EH (cell line): ENCODE measurements around the gene SRCAP.
"Not testable (repeated sequence)": the region's sequence is repeated elsewhere in the genome, so short reads cannot be mapped to it uniquely, and the experiment has no call there.

ENCODE experiments used
- DNase-seq: peaks from one replicate; pipeline ENCODE4 v3.0.0-alpha.2; 2015; ENCODE audit warnings: low read depth

The SRCAP gene

DNA sequence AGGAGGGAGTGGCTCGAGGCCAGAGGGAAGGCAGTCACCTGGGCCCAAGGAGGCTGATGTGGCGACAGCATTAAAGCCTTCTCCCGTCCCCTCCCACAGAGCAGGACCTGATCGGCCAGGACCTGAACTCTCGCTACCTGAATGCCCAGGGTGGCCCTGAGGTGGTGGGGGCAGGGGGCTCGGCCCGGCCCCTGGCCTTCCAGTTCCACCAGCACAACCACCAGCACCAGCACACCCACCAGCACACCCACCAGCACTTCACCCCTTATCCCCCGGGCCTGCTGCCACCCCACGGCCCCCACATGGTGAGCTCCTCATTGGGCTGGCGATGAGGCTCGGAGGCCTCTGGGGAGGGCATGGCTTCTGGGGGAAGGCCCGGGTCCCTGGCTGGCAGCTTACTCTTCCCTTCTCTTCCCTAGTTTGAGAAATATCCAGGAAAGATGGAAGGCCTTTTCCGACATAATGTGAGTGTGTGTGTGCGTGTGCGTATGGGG lies 34.3 kb upstream of the SRCAP start:
- no peak for DNase-seq

DNA sequence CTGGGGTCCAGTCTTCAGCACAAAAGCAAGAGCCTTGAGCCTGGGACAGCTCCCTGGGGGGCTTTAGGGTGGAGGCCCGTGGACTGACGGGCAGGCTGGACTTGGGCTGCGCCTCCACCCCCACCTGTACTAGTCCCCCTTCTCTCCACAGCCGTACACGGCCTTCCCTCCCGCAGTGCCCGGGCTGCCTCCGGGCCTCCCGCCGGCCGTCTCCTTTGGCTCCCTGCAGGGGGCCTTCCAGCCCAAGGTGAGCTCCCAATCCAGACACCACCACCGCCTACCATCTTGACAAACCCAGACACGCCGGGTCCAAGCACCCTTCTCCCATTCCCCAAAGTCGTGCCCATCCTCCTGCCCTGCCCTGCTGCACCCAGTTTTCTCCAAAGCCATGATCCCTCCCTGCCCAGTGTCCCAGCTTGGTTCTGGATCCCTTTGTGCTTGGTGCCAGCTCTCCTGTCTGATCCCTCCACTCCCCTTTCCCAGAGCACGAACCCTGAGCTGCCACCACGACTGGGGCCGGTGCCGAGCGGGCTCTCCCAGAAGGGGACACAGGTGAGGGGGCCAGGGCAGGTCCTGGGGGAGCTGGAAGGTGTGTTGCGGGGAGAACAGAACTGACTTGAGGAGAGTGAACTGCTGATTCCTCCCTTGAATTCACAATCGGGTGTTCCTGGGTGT lies 33.7 kb upstream of the SRCAP start:
- no peak for DNase-seq

DNA sequence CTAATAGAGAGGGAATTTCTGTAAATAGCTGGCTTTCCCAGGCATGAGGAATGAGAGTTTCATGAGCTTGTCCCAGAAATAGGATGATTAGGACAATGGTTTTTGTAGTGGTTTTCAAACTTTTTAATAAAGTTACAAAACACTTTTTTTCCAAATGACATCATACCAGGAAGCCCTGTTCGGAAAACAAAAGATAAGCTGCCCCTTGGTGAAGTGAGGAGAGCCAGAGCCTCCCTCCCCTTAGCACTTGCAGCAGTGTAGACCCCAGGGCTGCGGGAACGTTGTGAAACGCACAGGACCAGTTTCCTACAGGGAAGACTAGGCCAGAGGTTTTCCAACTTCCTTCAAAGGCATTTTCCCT lies 33.2 kb upstream of the SRCAP start:
- DNase-seq, result no peak

DNA sequence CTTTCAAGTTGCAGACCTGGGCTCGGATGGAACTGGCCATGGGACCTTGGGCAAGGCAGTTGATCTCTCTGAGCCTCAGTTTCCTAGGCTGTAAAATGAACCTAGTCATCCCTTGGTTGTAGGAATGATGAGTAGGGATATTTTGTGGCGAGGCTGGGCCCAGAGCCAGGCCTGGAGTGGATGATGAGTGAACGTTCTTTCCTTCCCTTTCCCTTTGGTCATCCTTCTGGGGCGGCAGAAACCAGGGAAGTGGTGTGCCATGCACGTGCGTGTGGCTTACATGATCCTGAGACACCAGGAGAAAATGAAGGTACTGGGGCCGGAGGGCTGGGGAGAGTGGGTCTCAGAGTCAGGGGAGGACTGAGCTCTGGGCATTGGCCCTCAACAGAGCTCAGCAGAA lies 32.3 kb upstream of the SRCAP start:
- peak; percentile 11 for DNase-seq

DNA sequence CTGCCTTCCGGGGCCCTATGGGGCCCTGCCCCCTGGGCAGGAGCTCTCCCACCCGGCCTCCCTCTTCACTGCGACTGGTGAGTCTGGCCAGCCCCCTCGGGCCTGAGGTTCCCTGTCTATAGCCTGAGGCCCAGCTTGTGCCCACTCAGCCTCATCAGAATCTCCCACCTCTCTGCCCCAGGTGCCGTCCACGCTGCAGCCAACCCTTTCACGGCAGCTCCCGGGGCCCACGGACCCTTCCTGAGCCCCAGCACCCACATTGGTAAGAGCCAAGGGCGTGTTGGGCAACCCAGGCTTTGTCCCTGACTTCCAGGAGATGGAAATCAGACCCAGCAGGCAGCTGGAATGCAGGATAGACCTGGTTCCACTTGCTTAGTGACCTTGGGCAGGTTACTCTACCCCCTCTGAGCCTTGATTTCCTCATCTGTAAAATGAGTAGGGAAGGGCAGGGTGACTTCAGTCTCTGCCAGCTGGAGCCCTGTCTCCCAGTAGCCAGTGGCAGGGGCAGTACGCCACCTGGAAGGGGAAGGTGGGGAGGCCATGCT lies 31.5 kb upstream of the SRCAP start:
- no peak for DNase-seq

DNA sequence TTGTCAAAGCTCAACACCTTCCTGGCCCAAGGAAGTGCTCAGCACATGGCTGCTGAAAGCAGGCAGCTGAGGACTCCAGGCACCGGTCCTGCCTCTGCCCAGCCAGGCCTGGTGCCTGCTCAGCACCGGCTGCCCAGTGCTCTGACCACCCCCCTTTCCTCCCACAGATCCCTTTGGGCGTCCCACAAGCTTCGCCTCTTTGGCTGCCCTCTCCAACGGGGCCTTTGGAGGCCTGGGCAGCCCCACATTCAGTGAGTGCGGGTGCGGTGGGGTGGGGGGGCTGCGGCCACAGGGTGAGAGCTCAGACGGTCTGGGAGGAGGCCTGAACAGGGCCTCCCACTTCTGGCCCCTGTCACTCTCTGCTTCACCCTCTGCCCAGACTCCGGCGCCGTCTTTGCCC lies 30.6 kb upstream of the SRCAP start:
- DNase-seq, result no peak

DNA sequence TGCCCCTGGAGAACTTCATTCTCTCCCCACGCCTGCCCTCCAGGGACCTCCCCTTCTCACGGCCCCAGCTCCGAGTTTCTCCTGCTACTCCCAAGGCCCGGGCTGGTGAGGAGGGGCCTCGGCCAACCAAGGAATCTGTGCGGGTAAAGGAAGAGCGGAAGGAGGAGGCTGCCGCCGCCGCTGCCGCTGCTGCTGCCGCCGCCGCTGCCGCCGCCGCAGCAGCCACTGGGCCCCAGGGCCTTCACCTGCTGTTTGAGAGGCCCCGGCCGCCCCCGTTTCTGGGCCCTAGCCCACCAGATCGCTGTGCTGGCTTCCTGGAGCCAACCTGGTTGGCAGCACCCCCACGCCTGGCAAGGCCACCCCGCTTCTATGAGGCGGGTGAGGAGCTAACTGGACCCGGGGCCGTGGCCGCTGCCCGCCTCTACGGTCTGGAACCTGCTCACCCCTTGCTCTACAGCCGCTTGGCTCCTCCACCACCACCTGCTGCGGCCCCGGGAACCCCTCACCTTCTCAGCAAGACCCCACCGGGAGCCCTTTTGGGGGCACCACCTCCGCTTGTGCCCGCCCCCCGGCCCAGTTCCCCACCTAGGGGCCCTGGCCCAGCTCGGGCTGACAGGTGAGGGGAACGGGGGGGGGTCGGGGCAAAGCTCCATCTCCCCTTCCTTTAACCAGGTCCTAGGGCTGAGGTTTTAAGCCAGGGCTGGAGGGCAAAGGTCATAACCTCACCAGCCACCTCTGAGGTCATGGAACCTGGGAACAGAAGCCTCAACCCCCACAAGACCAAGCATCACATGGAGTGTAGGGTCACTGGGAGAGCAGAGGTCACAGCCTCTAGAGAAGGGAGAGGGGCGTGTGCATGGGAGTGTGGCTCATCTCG lies 29.7 kb upstream of the SRCAP start:
- no peak for DNase-seq

DNA sequence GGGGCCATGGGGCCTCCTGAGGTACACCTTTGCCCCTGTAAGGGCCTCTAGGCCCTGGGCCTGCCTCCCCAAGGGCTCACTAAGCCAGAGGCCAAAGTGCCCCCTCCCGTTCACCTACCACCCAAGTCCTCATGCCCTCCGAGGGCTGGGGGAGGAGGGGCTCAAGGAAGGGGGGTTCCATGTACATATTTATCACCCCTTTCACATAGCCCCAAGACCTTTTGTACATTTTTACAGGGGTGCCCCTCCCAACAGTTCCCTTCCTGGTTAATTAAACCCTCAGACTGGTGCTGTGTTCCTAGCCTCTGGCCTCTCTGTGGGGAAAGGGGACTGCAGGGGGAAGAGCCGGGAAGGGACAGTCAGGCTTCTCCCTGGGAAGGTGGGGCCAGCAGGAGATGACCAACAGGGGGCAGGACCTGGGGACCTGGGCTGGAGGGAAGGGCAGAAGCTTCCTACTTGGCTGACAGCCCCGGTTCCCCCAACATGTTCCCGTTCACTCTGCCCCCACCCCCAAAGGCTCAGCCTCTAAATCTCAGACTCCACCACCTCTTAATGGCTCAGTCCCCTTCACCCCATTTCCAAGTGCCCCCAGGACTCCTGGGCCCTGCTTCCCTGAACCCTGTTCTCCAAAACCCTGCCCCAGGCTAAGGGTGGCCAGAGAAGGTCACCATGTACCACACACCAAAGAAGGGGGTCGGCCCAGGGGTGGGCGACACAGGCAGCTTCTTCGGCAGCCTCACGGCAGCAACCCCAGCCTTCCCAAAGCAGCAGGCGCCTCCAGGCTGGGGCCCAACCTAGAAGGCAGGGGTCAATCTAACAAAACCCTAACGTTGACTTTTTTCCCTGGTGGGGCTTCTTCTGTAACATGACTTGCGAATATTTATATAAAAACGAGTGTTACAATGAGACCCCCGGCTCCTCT lies 28.8 kb upstream of the SRCAP start:
- DNase-seq, result no peak

DNA sequence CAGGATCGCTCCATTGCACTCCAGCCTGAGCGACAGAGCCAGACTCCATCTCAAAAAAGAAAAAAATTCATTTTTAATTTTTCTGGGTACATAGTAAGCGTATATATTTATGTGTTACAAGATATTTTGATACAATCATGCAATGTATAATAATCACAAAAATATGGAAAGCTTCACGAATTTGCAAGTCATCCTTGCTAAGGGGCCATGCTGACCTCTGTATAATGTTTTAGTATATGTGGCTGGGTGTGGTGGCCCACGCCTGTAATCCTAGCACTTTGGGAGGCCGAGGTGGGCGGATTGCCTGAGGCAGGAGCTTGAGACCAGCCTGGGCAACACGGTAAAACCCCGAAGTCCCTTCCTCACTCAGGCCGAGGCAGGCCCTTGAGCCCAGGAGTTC lies 23.8 kb upstream of the SRCAP start:
- no peak for DNase-seq

DNA sequence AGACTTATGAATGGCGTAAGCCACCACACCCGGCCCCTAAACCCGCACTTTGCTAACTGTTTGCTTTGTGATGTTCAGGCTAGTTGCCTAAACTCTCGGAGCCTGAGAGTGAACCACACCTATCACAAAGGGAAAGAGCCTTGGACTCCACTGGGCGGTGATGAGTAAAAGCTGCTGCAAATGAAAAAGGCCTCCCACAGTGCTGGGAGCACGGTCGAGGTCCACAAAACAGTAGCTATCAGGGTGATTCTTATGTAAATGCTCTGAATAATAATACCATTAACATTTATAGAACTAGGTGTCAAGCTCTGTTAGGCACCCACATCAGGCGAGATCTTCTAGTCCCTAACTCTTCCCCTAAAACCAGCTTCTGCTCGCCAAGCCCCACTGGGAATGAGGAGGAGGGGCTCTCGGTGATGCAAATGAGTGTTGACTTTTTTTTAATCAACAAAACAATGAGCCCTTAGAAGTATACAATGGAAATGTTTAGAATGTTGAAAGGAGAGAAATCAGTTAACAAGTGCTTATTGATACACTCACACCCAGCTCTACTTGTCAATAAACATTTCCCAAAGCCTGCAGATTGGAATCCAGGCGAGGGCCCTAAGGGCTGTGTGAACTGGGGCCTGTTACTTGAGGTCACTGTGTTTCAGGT lies 20.9 kb upstream of the SRCAP start:
- no peak for DNase-seq

DNA sequence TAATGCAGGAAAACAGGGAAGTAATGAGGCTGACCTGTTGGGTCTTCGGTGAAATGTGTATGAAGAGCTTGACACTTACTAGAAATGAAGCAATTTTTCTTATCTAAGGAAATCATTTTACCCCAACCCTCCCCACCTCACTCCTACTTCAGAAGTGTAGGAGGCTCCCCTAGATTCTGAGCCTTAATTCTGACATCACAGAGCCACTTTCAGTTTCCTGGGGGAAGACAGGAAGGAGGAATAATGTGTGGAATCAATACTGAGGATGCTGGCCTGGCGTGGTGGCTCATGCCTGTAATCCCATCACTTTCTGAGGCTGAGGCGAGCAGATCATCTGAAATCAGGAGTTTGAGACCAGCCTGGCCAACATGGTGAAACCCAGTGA lies 20.4 kb upstream of the SRCAP start:
- DNase-seq, result no peak

DNA sequence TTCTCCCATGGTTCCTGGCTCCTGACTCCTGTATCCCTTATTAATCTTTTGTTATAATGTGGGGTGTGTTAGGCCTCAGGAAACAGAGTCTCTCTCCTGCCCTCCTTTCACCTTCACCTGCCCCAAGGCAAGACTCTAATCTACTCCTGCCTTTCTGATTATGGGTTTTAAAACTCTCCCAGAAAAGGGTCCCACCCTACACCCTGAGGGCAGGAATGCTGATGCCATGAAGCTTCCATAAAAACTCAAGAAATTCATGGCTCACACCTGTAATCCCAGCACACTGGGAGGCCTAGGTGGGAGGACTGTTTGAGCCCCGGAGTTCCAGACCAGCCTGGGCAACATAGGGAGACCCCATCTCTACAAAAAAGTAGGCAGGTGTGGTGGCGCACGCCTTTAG lies 18.6 kb upstream of the SRCAP start:
- no peak for DNase-seq

DNA sequence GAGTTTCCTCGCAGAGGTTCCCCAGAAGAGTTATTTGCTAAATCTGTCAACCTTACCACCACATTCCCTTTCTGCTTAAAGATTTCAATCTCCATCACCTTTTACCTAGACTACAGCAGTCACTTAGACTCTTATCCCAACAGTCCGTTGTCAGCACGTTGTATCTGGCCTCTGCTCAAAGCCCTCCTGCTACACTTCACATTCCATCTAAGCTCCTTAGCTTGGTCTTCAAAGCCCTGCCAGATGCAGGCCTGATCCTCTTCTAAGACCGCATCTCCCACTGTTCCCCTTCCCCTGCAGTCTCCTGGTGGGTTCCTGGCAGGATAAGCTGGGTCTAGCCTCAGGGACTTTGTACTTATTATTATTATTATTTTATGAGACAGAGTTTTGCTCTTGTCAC lies 10.3 kb upstream of the SRCAP start:
- no peak for DNase-seq

DNA sequence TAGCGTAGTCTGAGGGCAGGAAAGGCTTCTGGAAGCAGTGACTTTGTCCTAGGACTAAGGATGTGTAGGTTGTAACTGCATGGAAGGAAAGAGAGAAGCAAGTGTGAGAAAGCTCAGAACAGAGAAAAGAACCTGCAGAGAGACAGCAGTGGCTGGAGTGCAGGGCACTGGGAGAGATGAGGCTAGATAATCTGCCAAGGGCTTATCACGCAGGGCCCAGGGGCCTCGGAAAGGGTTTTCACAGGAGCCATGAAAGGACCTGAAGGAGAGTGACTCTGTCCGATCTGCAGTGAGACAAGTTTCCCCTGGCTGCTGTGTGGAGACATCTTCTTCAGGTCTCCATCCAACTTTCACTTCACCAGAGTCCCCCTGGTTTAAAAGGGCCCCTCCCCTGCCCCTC lies 7.1 kb upstream of the SRCAP start:
- no peak for DNase-seq

DNA sequence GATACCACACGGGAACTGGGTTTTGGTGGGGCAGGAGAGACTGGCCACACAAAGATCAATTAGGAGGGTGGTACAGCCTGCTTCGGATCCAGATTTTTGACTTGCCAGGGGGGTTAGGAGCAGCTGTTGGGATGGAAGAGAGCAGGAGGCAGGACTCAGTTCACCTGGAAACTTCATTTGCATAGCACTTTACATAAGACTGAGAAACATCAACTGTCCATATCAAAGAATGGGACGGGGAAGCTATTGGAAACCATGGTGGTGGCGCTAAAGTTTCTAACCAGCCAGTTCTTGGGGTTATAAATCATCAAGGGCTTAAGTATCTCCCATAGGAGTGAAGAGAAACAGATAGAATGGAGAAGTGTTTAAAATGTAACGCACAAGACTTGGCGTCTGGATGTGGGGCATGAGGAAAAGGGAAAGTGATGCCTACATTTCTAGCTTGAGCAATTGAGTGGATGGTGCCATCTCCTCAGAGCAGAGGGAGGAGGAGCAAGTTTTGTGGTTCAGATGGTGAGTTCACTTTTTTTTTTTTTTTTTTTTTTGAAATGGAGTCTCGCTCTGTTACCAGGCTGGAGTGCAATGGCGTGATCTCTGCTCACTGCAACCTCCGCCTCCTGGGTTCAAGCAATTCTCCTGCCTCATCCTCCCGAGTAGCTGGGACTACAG lies 6.4 kb upstream of the SRCAP start:
- DNase-seq, result no peak

DNA sequence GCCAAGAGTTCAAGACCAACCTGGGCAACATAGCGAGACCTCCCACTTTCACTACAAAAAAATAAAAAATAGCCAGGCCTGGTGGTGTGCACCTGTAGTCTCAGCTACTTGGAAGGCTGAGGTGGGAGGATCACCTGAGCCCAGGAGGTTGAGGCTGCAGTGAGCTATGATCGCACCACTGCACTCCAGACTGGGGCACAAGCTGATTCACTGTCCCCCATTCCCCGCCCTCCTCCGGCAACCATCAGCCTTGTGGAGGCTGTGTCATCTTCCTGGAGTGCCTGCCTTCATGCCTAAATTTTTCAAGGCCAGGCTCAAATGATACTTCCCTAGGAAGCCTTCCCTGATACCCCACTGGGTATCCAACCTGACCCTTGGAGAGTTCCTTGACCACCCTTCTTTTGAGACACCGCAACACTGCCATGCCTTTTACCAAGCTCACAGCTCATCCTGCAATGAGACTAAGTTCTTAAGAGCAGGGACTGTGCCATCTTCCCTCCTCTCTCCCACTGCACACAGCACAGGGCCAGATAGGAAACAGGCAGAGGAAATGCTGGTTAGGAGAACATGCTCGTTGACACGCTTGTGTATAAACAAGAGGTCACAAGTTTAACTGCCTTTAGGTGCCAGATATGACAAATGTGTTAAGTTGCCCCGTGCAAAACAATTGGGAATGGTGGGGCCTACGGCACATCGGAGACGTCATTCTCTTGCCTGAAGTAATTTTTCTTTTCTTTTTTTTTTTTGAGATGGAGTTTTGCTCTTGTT lies 3.9 kb upstream of the SRCAP start:
- no peak for DNase-seq

DNA sequence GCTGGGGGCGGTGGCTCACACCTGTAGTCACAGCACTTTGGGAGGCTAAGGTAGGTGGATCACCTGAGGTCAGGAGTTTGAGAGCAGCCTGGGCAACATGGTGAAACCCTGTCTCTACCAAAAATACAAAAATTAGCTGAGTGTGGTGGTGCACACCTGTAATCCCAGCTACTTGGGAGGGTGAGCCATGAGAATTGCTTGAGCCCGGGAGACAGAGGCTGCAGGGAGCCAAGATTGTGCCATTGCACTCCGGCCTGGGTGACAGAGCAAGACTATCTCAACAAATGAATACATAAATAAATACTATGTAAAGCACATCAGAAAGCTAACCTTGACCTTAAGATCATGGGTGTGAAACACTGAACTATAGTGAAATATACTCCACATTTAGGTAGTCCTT lies 2.3 kb upstream of the SRCAP start:
- not testable (repeated sequence) for DNase-seq

DNA sequence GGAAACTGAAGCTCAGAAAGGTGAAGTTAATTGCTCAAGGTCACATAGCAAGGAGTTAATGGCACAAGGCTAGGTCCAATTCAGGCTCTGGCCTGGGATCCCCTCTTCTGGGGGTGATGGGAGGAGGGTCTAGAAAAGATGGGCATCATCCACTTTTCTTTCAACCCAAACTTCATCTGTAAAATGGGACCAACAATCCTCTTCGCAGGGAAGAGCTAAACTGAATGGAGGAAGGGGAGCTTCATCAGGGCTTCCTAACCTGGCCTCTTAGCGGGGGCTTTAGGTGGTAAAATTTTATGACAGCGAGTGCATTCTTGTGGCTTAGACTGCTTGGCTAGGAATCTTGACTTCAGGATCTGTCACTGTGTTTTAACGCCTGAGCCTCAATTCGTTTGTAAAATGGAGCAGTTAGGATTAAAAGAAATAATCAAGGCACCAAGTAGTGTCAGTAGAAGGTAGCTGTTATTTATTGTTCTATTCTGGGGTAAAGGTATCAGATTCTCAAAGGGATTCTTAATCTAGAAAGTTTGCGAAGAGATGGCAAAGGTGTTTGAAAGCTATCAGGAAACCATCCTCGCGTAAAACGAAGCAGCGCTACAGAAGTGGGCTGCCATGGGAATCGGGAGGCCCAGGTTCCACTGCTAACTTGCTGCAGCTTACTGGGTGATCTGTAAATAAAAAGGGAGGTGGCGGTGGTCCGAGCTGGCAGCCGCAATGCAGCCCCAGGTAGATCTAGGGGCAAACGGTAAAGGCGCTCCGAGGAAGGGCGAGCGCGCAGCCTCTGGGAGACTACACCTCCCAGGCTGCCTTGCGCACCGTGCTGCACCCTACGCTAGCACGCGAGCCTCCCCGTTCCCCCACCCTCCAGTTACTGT lies 1.5 kb upstream of the SRCAP start:
- peak; percentile 6 for DNase-seq

DNA sequence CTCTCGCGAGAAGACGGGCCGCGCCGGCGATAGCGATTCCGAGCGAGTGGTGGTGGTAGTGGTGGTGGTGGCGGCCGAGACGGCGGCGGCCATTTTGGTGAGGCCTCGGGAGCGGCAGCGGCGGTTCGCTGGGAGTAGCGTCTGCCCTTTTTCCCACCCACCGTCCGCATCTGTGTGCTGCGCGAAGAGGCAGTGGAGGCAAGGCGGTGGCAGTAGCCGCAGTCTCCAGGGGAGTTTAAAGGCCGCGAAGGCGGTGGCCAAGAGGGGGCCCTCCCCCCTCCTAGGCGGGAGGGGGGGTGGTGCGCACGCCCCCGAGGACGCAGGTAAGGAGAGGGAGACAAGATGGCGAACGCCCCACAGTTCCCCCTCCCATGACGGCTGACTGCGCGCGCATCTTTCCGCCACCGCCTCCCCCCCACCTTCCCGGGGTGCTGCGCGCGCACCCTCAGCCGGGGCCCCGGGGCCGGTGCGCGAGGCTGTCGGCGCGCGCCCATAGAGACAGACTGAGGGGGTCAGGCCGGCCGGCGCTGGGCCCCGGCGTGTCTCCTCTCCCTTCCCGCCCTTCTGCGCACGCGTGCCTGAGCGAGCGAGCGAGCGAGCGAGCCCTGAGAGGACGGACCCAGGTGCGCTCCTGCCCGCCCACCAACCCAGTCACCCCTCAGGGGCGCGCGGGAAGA lies 694 bp upstream of the SRCAP start:
- peak; percentile 97 for DNase-seq
